HepG2 (cell line): ENCODE data around the gene INTS3. TPM values are rescaled to one million over a fixed set of nuclear protein-coding genes. Genes with fewer than 3 reads are reported as not detected.

Experiments
- ATAC-seq: fragments of 200-7000 bp; cut with Tn5 transposase; 3 replicates; pipeline ENCODE4 v1.9.1; 2020; ENCODE audit warnings: mild to moderate bottlenecking, moderate library complexity
- BruUV-seq: library from RNA; stranded (reverse); fragments of 400-500 nt; replicated peaks from 2 replicates; lab custom pipeline; 2021; lab: Mats Ljungman, UMichigan
- CTCF ChIA-PET: fragments of 300-600 bp; formaldehyde crosslinking; extraction: SDS; loops from one replicate; lab custom pipeline; 2021; ENCODE audit warnings: low total read pairs, inconsistent platforms, low intra/inter-chr PET ratio; lab: Yijun Ruan, JAX
- POLR2A ChIA-PET: fragments of 350-600 bp; sonication (Branson Sonifier 250); formaldehyde crosslinking; loops from one replicate; lab custom pipeline; 2020; ENCODE audit warnings: antibody characterized with exemption, inconsistent platforms; lab: Yijun Ruan, JAX
- DNase-seq: peaks from one replicate; pipeline ENCODE4 v3.0.0-alpha.2; 2015; ENCODE audit warnings: low spot score
- FAIRE-seq: peaks from 3 replicates; lab custom pipeline; 2011; peaks lifted over from hg19 to GRCh38; lab: Jason Lieb, UNC
- H2AFZ ChIP-seq: one replicate; pipeline ENCODE4 v1.6.1; 2011; ENCODE audit warnings: low read length, inconsistent platforms
- H3K27ac ChIP-seq: fragments of 300-600 bp; 3 replicates; pipeline ENCODE4 v1.8.0; 2011; ENCODE audit warnings: mixed run types, mild to moderate bottlenecking, mixed read lengths, low read length, inconsistent platforms; ENCODE audit not compliant: insufficient read depth; ENCODE audit errors: extremely low read length
- H3K27me3 ChIP-seq, 2 experiments: fragments of 200-600 bp in 1 of 2; 2 replicates in 1 of 2; 3 replicates in 1 of 2; pipeline versions ENCODE4 v1.6.0 to v1.8.0; 2011; ENCODE audit warnings: low read length in 2 of 2, mild to moderate bottlenecking in 2 of 2, moderate library complexity in 2 of 2, inconsistent platforms in 1 of 2; ENCODE audit not compliant: insufficient read depth in 2 of 2, control insufficient read depth in 1 of 2
- H3K36me3 ChIP-seq, 2 experiments: fragments of 200-600 bp in 1 of 2; replicated peaks in 1 of 2; 2 replicates in 1 of 2; 3 replicates in 1 of 2; pipeline versions ENCODE4 v1.5.1 to v1.8.0; 2011; ENCODE audit warnings: low read length in 2 of 2, inconsistent platforms in 1 of 2; ENCODE audit not compliant: insufficient read depth in 2 of 2, control insufficient read depth in 1 of 2
- H3K4me1 ChIP-seq: 2 replicates; pipeline ENCODE4 v1.5.1; 2012; ENCODE audit warnings: low read length, inconsistent platforms; ENCODE audit not compliant: insufficient read depth
- H3K4me2 ChIP-seq: 2 replicates; pipeline ENCODE4 v1.6.0; 2011; ENCODE audit warnings: low read depth, low read length, inconsistent platforms
- H3K4me3 ChIP-seq, 3 experiments: fragments of 200-600 bp in 1 of 3; sonication (generic), shearing (Covaris generic) in 1 of 3; replicated peaks in 1 of 3; 2 replicates each; pipeline ENCODE4 v1.5.1; 2011 to 2016; ENCODE audit warnings: low read length in 3 of 3, inconsistent platforms in 2 of 3, low read depth in 2 of 3, mild to moderate bottlenecking in 2 of 3, control low read depth in 1 of 3, mixed read lengths in 1 of 3; ENCODE audit not compliant: insufficient read depth in 1 of 3
- H3K79me2 ChIP-seq: one replicate; pipeline ENCODE4 v1.6.1; 2011; ENCODE audit warnings: low read length, inconsistent platforms; ENCODE audit not compliant: insufficient read depth
- H3K9ac ChIP-seq: 2 replicates; pipeline ENCODE4 v1.6.0; 2011; ENCODE audit warnings: mild to moderate bottlenecking, low read depth, low read length, inconsistent platforms; ENCODE audit not compliant: insufficient read depth
- H3K9me3 ChIP-seq: 2 replicates; pipeline ENCODE4 v1.5.1; 2012; ENCODE audit warnings: mild to moderate bottlenecking, low read length
- H4K20me1 ChIP-seq: 2 replicates; pipeline ENCODE4 v1.6.0; 2011; ENCODE audit warnings: inconsistent platforms, mild to moderate bottlenecking, low read length, moderate library complexity; ENCODE audit not compliant: insufficient read depth
- ARNT ChIP-seq: fragments of 450-650 bp; IDR thresholded peaks from 2 replicates; pipeline ENCODE4 v1.6.1; 2017
- ELF3 ChIP-seq: IDR thresholded peaks from 2 replicates; pipeline ENCODE4 v1.6.1; 2016; ENCODE audit warnings: missing genetic modification reagents, missing compliant biosample characterization
- HNF4A ChIP-seq: sonication (generic); formaldehyde crosslinking; IDR thresholded peaks from 2 replicates; pipeline ENCODE4 v1.4.0; 2020; ENCODE audit warnings: missing genetic modification reagents
- KDM6A ChIP-seq: IDR thresholded peaks from 2 replicates; pipeline ENCODE4 v1.6.1; 2016; ENCODE audit warnings: low read depth
- SOX6 ChIP-seq, 2 experiments: fragments of 450-650 bp in 1 of 2; sonication (generic) in 1 of 2; formaldehyde crosslinking in 1 of 2; IDR thresholded peaks; 2 replicates each; pipeline versions ENCODE4 v1.4.0 to v1.6.1; 2017 to 2020; ENCODE audit warnings: antibody characterized with exemption in 1 of 2, mild to moderate bottlenecking in 1 of 2, missing genetic modification reagents in 1 of 2
- ZNF143 ChIP-seq: sonication (generic); formaldehyde crosslinking; IDR thresholded peaks from 2 replicates; pipeline ENCODE4 v1.4.0; 2020; ENCODE audit warnings: missing genetic modification reagents
- ZNF383 ChIP-seq: sonication (generic); formaldehyde crosslinking; IDR thresholded peaks from 2 replicates; pipeline ENCODE4 v1.4.0; 2020; ENCODE audit warnings: missing genetic modification reagents, mild to moderate bottlenecking, borderline replicate concordance
- ZNF749 ChIP-seq: sonication (generic); formaldehyde crosslinking; IDR thresholded peaks from 2 replicates; pipeline ENCODE4 v1.8.0; 2022; ENCODE audit warnings: mild to moderate bottlenecking, missing genetic modification reagents, moderate library complexity, borderline replicate concordance
- WGBS: methylation state at CpG from one replicate; pipeline ENCODE4 v1.1.6; 2017; ENCODE audit warnings: low lambda C conversion rate; 5-methylcytosine and 5-hydroxymethylcytosine counted together
- in situ Hi-C: cut with HindIII; loops from 2 replicates; pipeline ENCODE4 v1.10.0; 2017; ENCODE audit warnings: low pct_unique_long_range_greater_than_20kb; ENCODE audit not compliant: extremely low pct_ligation_motif_present
- intact Hi-C: fragments of 100-400 bp; cut with micrococcal nuclease; formaldehyde crosslinking; loops from one replicate; pipeline ENCODE4 v1.10.0; 2022; ENCODE audit not compliant: unreplicated experiment
- polyA plus RNA-seq, 8 experiments: library from polyadenylated mRNA; depleted of rRNA in 3 of 8; stranded (reverse) in 7 of 8; unstranded in 1 of 8; fragments of >200 nt; fragmentation: Illumina TruSeq in 4 of 8; extraction: Trizol in 4 of 8; gene quantifications; 2 replicates each; pipeline versions ENCODE4 v1.2.1 to v1.2.3, GENCODE V29; 2011 to 2016; ENCODE audit warnings: low read depth in 4 of 8, missing spikeins in 1 of 8, mixed read lengths in 1 of 8; ENCODE audit not compliant: insufficient read depth in 1 of 8
- total RNA-seq, 5 experiments: library from RNA; depleted of rRNA; stranded (reverse); fragments of >200 nt; fragmentation: Illumina TruSeq; extraction: Trizol; gene quantifications; 2 replicates each; pipeline ENCODE4 v1.2.3, GENCODE V29; 2016; ENCODE audit warnings: low read depth in 1 of 5
- TF ChIP-seq, protein P1 (sequence below): sonication (generic); formaldehyde crosslinking; IDR thresholded peaks from 2 replicates; pipeline ENCODE4 v1.5.1; 2020; ENCODE audit warnings: mild to moderate bottlenecking, missing genetic modification reagents, borderline replicate concordance
- TF ChIP-seq, protein P2 (sequence below): sonication (generic); formaldehyde crosslinking; conservative IDR thresholded peaks from 2 replicates; pipeline ENCODE4 v1.5.0; 2020; ENCODE audit warnings: missing genetic modification reagents
- TF ChIP-seq, protein P3 (sequence below): sonication (generic); formaldehyde crosslinking; IDR thresholded peaks from 2 replicates; pipeline ENCODE4 v1.4.0; 2020; ENCODE audit warnings: missing genetic modification reagents, borderline replicate concordance
- TF ChIP-seq, protein P4 (sequence below): sonication (generic); formaldehyde crosslinking; IDR thresholded peaks from 2 replicates; pipeline ENCODE4 v1.4.0; 2020; ENCODE audit warnings: mild to moderate bottlenecking, missing genetic modification reagents

Gene INTS3
- total and polyA plus RNA-seq, 2 of the 13 experiments (the other 11 are each of a cell fraction or from before 2014, with no cell fraction given): 17.2 to 27.2 TPM

DNA sequence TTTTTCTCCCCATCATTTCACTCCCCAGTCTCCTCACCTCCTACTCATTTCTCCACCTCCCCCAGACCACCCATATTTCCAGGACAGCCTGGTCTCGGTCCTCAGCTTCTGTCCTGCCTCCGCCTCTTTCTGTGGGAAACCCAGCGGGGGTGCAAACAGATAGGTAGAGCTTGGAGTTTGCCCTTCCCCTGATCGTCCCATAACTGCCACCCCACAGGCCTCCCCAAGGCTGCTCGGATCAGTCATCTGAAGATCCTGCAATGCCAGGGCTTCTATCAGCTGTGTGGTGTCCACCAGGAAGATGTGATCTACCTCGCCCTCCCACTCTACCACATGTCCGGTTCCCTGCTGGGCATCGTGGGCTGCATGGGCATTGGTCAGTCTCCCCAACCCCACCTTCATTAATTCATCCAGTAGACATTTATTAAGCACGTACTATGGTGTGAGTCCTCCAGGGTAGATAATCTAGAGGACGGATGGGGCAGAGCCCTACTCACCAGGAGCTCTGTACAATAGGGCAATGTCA lies 49.1 kb downstream of the INTS3 start (continued):
- TF ChIP-seq, protein P1, sequence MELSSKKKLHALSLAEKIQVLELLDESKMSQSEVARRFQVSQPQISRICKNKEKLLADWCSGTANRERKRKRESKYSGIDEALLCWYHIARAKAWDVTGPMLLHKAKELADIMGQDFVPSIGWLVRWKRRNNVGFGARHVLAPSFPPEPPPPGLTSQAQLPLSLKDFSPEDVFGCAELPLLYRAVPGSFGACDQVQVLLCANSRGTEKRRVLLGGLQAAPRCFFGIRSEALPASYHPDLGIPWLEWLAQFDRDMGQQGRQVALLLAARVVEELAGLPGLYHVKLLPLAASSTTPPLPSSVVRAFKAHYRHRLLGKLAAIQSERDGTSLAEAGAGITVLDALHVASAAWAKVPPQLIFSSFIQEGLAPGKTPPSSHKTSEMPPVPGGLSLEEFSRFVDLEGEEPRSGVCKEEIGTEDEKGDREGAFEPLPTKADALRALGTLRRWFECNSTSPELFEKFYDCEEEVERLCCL (CRISPR knock-in tag): no peak
- TF ChIP-seq, all 625 proteins: peak for 0

DNA sequence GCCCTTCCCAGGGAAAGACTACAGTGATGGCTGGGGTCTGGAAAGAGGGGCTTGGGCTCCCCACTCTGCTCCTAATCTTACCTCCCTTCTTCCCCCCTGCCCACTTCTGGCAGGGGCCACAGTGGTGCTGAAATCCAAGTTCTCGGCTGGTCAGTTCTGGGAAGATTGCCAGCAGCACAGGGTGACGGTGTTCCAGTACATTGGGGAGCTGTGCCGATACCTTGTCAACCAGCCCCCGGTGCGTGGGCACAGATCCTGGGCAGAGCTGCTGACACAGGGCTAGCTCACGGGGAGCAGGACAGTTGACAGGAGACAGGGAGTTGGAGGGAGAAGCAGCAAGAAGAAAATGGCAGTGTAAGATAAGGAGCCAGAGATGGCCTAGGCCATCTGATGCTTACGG lies 49.8 kb downstream of the INTS3 start:
- CTCF ChIA-PET: no interaction called here
- Histone ChIP-seq H3K27ac (no peak overlapping the region), H3K79me2 (no peaks in the 10 kb centered on the region), H3K4me1 (peaks cover 61% of the 10 kb centered on the region), H2AFZ (no peak overlapping the region), H4K20me1 (no peaks in the 10 kb centered on the region), H3K36me3 (peaks cover 1 to 8% of the 10 kb centered on the region in 2 experiments; a peak in 1 of 5 replicates), H3K4me3 (no peak overlapping the region), H3K27me3 (no peaks in the 10 kb centered on the region), H3K9ac (no peak overlapping the region), H3K9me3 (no peaks in the 10 kb centered on the region), H3K4me2 (no peak overlapping the region)
- ATAC-seq (no peak), FAIRE-seq (no peak), DNase-seq (no peak)
- in situ Hi-C loops (loop anchor here (10.0 kb wide), 1 partner anchor 263 kb away; no protein-coding TSS in a partner anchor), intact Hi-C loops (no loop called here)
- POLR2A ChIA-PET: interaction anchor here (0.9 kb wide), 1 partner anchor 9 kb away, joined by 3 read pairs; no protein-coding TSS in a partner anchor
- BruUV-seq: no TSS peak
- WGBS: 47% methylated on average over 5 of the region's 7 CpGs
- TF ChIP-seq ZNF143 (CRISPR knock-in tag) (no peak), SOX6 (IDR thresholded peaks at IDR 0.05) (no peak), SOX6 (CRISPR knock-in tag; IDR thresholded peaks at IDR 0.05) (no peak), ZNF749 (CRISPR knock-in tag) (no peak), ELF3 (CRISPR knock-in tag) (no peak), ZNF383 (no peak), ARNT (no peak), KDM6A (CRISPR knock-in tag) (no peak), HNF4A (CRISPR knock-in tag) (no peak)
- TF ChIP-seq, protein P2, sequence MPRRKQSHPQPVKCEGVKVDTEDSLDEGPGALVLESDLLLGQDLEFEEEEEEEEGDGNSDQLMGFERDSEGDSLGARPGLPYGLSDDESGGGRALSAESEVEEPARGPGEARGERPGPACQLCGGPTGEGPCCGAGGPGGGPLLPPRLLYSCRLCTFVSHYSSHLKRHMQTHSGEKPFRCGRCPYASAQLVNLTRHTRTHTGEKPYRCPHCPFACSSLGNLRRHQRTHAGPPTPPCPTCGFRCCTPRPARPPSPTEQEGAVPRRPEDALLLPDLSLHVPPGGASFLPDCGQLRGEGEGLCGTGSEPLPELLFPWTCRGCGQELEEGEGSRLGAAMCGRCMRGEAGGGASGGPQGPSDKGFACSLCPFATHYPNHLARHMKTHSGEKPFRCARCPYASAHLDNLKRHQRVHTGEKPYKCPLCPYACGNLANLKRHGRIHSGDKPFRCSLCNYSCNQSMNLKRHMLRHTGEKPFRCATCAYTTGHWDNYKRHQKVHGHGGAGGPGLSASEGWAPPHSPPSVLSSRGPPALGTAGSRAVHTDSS: no peak
- TF ChIP-seq, protein P3, sequence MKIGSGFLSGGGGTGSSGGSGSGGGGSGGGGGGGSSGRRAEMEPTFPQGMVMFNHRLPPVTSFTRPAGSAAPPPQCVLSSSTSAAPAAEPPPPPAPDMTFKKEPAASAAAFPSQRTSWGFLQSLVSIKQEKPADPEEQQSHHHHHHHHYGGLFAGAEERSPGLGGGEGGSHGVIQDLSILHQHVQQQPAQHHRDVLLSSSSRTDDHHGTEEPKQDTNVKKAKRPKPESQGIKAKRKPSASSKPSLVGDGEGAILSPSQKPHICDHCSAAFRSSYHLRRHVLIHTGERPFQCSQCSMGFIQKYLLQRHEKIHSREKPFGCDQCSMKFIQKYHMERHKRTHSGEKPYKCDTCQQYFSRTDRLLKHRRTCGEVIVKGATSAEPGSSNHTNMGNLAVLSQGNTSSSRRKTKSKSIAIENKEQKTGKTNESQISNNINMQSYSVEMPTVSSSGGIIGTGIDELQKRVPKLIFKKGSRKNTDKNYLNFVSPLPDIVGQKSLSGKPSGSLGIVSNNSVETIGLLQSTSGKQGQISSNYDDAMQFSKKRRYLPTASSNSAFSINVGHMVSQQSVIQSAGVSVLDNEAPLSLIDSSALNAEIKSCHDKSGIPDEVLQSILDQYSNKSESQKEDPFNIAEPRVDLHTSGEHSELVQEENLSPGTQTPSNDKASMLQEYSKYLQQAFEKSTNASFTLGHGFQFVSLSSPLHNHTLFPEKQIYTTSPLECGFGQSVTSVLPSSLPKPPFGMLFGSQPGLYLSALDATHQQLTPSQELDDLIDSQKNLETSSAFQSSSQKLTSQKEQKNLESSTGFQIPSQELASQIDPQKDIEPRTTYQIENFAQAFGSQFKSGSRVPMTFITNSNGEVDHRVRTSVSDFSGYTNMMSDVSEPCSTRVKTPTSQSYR (CRISPR knock-in tag): no peak
- TF ChIP-seq, protein P4, sequence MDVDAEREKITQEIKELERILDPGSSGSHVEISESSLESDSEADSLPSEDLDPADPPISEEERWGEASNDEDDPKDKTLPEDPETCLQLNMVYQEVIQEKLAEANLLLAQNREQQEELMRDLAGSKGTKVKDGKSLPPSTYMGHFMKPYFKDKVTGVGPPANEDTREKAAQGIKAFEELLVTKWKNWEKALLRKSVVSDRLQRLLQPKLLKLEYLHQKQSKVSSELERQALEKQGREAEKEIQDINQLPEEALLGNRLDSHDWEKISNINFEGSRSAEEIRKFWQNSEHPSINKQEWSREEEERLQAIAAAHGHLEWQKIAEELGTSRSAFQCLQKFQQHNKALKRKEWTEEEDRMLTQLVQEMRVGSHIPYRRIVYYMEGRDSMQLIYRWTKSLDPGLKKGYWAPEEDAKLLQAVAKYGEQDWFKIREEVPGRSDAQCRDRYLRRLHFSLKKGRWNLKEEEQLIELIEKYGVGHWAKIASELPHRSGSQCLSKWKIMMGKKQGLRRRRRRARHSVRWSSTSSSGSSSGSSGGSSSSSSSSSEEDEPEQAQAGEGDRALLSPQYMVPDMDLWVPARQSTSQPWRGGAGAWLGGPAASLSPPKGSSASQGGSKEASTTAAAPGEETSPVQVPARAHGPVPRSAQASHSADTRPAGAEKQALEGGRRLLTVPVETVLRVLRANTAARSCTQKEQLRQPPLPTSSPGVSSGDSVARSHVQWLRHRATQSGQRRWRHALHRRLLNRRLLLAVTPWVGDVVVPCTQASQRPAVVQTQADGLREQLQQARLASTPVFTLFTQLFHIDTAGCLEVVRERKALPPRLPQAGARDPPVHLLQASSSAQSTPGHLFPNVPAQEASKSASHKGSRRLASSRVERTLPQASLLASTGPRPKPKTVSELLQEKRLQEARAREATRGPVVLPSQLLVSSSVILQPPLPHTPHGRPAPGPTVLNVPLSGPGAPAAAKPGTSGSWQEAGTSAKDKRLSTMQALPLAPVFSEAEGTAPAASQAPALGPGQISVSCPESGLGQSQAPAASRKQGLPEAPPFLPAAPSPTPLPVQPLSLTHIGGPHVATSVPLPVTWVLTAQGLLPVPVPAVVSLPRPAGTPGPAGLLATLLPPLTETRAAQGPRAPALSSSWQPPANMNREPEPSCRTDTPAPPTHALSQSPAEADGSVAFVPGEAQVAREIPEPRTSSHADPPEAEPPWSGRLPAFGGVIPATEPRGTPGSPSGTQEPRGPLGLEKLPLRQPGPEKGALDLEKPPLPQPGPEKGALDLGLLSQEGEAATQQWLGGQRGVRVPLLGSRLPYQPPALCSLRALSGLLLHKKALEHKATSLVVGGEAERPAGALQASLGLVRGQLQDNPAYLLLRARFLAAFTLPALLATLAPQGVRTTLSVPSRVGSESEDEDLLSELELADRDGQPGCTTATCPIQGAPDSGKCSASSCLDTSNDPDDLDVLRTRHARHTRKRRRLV (CRISPR knock-in tag): no peak
